Measurements from ENCODE around the gene BDNF.

BDNF gene

DNA sequence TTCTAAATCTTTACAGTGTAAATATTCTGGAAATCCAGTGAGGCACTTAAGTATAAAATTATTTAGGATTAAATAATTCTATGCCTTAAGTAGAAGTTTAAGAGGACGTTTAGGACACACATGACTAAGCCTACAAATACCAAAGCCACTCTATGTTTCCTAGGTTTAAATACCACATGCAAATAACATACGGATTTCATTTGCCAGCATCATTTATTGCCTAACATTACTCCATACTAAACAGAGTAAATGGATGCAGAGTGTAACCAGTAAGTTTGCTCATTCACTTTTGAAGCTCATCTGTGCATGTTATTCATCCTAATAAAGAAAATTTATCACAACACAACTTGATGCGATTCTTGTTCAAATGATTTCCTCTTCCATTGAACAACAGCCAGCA is 4.1 kb downstream of the BDNF start:
- TF ChIP-seq TAF1 (IDR thresholded peaks at IDR 0.05; ENCODE audit: borderline replicate concordance, insufficient read depth, low read length), result no peak
- no peak for TF ChIP-seq POLR2AphosphoS5 (IDR thresholded peaks at IDR 0.05; ENCODE audit: low read depth, low read length)
- TF ChIP-seq, protein P1, sequence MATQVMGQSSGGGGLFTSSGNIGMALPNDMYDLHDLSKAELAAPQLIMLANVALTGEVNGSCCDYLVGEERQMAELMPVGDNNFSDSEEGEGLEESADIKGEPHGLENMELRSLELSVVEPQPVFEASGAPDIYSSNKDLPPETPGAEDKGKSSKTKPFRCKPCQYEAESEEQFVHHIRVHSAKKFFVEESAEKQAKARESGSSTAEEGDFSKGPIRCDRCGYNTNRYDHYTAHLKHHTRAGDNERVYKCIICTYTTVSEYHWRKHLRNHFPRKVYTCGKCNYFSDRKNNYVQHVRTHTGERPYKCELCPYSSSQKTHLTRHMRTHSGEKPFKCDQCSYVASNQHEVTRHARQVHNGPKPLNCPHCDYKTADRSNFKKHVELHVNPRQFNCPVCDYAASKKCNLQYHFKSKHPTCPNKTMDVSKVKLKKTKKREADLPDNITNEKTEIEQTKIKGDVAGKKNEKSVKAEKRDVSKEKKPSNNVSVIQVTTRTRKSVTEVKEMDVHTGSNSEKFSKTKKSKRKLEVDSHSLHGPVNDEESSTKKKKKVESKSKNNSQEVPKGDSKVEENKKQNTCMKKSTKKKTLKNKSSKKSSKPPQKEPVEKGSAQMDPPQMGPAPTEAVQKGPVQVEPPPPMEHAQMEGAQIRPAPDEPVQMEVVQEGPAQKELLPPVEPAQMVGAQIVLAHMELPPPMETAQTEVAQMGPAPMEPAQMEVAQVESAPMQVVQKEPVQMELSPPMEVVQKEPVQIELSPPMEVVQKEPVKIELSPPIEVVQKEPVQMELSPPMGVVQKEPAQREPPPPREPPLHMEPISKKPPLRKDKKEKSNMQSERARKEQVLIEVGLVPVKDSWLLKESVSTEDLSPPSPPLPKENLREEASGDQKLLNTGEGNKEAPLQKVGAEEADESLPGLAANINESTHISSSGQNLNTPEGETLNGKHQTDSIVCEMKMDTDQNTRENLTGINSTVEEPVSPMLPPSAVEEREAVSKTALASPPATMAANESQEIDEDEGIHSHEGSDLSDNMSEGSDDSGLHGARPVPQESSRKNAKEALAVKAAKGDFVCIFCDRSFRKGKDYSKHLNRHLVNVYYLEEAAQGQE (IDR thresholded peaks at IDR 0.05; ENCODE audit: insufficient read depth in 1 of 2, low read depth in 2 of 2, low read length in 2 of 2), result no peak
- no peak for TF ChIP-seq SIN3A (IDR thresholded peaks at IDR 0.05; ENCODE audit: borderline replicate concordance, insufficient read depth, low read length)
- no peak for TF ChIP-seq FOXP2 (optimal IDR thresholded peaks at IDR 0.05; ENCODE audit: borderline replicate concordance, extremely low read depth, extremely low read length, insufficient read depth)

DNA sequence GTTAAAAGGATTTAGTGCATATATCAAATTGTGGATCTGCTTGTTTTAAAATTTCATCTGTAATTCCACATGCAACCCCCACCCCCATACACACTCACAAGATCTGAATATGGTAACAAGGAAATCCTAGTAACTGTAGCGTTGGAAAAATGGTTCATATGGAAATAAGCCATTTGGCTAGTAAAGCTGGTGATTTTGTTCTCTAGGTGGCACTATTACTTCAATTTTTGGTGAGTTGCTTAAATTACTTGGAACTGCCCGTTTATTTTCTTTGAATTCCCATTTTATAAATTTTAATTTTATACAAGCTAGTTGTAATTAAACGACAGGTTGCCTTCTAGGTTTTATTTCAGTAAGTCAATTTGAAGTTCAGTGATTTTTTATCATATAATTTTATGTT is 5.3 kb downstream of the BDNF start:
- TF ChIP-seq, protein P1 (IDR thresholded peaks at IDR 0.05; ENCODE audit: insufficient read depth in 1 of 2, low read depth in 2 of 2, low read length in 2 of 2), result no peak
- no peak for TF ChIP-seq FOXP2 (optimal IDR thresholded peaks at IDR 0.05; ENCODE audit: borderline replicate concordance, extremely low read depth, extremely low read length, insufficient read depth)
- no peak for TF ChIP-seq POLR2AphosphoS5 (IDR thresholded peaks at IDR 0.05; ENCODE audit: low read depth, low read length)
- TF ChIP-seq SIN3A (IDR thresholded peaks at IDR 0.05; ENCODE audit: borderline replicate concordance, insufficient read depth, low read length), result no peak
- TF ChIP-seq TAF1 (IDR thresholded peaks at IDR 0.05; ENCODE audit: borderline replicate concordance, insufficient read depth, low read length), result no peak

DNA sequence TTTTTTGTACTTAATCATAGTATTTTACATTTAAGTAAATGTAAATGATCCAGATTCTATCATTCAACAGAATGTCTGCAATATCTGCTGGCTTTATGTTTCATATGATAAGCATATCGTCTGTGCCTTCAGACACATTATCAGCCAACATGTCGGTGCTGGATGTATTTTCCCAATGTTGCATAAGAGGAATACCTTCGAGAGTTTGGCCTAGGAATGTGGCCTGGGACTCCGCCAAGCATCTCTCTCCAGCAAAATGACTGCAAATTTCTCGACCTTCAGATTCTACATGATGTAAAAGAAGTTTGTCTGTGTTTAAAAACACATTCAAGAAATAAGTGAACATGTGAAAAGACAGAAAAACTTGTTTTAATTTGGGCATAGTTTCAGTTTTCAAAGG is 6.9 kb downstream of the BDNF start:
- TF ChIP-seq FOXP2 (optimal IDR thresholded peaks at IDR 0.05; ENCODE audit: borderline replicate concordance, extremely low read depth, extremely low read length, insufficient read depth) (no peak), TAF1 (IDR thresholded peaks at IDR 0.05; ENCODE audit: borderline replicate concordance, insufficient read depth, low read length) (no peak), SIN3A (IDR thresholded peaks at IDR 0.05; ENCODE audit: borderline replicate concordance, insufficient read depth, low read length) (no peak), POLR2AphosphoS5 (IDR thresholded peaks at IDR 0.05; ENCODE audit: low read depth, low read length) (no peak)
- TF ChIP-seq, protein P1 (IDR thresholded peaks at IDR 0.05; ENCODE audit: insufficient read depth in 1 of 2, low read depth in 2 of 2, low read length in 2 of 2), result no peak

DNA sequence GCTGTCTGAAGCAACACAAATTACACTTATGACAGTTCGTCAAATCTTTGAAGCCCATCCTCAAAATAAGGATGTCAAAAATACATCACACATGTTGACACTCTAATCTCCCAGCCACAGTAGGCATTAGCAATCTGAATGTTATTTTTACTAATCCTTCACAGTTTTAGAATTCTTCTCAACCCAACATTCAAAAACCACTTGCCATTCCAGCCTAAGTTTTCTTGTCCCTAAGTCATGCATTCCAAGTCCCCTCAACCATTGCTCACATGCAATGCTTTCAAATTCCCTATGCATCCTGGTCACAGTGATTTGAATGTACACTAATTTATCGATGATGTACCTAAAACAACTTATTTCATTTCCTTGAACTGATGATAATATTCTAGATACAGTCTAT is 7.5 kb downstream of the BDNF start:
- TF ChIP-seq TAF1 (IDR thresholded peaks at IDR 0.05; ENCODE audit: borderline replicate concordance, insufficient read depth, low read length) (no peak), SIN3A (IDR thresholded peaks at IDR 0.05; ENCODE audit: borderline replicate concordance, insufficient read depth, low read length) (no peak), POLR2AphosphoS5 (IDR thresholded peaks at IDR 0.05; ENCODE audit: low read depth, low read length) (no peak), FOXP2 (optimal IDR thresholded peaks at IDR 0.05; ENCODE audit: borderline replicate concordance, extremely low read depth, extremely low read length, insufficient read depth) (no peak)
- TF ChIP-seq, protein P1 (IDR thresholded peaks at IDR 0.05; ENCODE audit: insufficient read depth in 1 of 2, low read depth in 2 of 2, low read length in 2 of 2), result no peak

DNA sequence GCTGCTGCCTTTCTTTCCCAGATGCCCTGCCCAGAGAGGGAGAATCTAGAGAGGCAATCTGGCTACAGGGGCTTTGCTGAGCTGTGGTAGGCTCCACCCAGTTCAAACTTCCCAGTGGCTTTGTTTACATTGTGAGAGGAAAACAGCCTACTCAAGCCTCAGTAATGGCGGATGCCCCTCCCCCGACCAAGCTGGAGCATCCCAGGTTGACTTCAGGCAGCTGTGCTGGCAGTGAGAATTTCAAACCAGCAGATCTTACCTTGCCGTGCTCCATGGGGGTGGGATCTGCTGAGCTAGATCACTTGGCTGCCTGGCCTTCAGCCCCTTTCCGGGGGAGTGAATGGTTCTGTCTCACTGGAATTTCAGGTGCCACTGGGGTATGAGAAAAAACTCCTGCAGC is 12.2 kb downstream of the BDNF start:
- TF ChIP-seq POLR2AphosphoS5 (IDR thresholded peaks at IDR 0.05; ENCODE audit: low read depth, low read length), result no peak
- no peak for TF ChIP-seq TAF1 (IDR thresholded peaks at IDR 0.05; ENCODE audit: borderline replicate concordance, insufficient read depth, low read length)
- no peak for TF ChIP-seq FOXP2 (optimal IDR thresholded peaks at IDR 0.05; ENCODE audit: borderline replicate concordance, extremely low read depth, extremely low read length, insufficient read depth)
- no peak for TF ChIP-seq SIN3A (IDR thresholded peaks at IDR 0.05; ENCODE audit: borderline replicate concordance, insufficient read depth, low read length)
- TF ChIP-seq, protein P1 (IDR thresholded peaks at IDR 0.05; ENCODE audit: insufficient read depth in 1 of 2, low read depth in 2 of 2, low read length in 2 of 2), result no peak
